DND-41 (cell line): ENCODE measurements around the gene CASQ1.

Experiments
- ATAC-seq: fragments of 200-7000 bp; cut with Tn5 transposase; 3 replicates; pipeline ENCODE4 v1.9.1; 2021; ENCODE audit warnings: low read depth; ENCODE audit not compliant: insufficient read depth
- DNase-seq: peaks from one replicate; pipeline ENCODE4 v3.0.0-alpha.2; 2020
- H2AFZ ChIP-seq: 2 replicates; pipeline ENCODE4 v1.6.0; 2012; ENCODE audit warnings: low read depth, low read length
- H3K27ac ChIP-seq: 2 replicates; pipeline ENCODE4 v1.5.1; 2012; ENCODE audit warnings: low read length, inconsistent platforms
- H3K27me3 ChIP-seq: fragments of 200-600 bp; sonication (generic); 2 replicates; pipeline ENCODE4 v1.6.0; 2012; ENCODE audit warnings: low read length, mild to moderate bottlenecking, inconsistent platforms; ENCODE audit not compliant: insufficient read depth, poor library complexity
- H3K36me3 ChIP-seq: 2 replicates; pipeline ENCODE4 v1.5.1; 2012; ENCODE audit warnings: low read length, inconsistent platforms; ENCODE audit not compliant: insufficient read depth
- H3K4me1 ChIP-seq: 2 replicates; pipeline ENCODE4 v1.5.1; 2012; ENCODE audit warnings: mild to moderate bottlenecking, low read length; ENCODE audit not compliant: insufficient read depth
- H3K4me2 ChIP-seq: 2 replicates; pipeline ENCODE4 v1.6.0; 2012; ENCODE audit warnings: mild to moderate bottlenecking, moderate library complexity, low read length, inconsistent platforms; ENCODE audit not compliant: insufficient read depth
- H3K4me3 ChIP-seq, 2 experiments: fragments of 200-600 bp in 1 of 2; shearing (Covaris generic) in 1 of 2; 2 replicates each; pipeline ENCODE4 v1.5.1; 2012 to 2016; ENCODE audit warnings: inconsistent platforms in 2 of 2, low read length in 2 of 2, mild to moderate bottlenecking in 2 of 2, low read depth in 1 of 2, moderate library complexity in 1 of 2
- H3K79me2 ChIP-seq: 2 replicates; pipeline ENCODE4 v1.6.0; 2012; ENCODE audit warnings: low read length, inconsistent platforms; ENCODE audit not compliant: insufficient read depth
- H3K9ac ChIP-seq: 2 replicates; pipeline ENCODE4 v1.6.0; 2012; ENCODE audit warnings: low read depth, mild to moderate bottlenecking, inconsistent platforms, low read length, moderate library complexity
- H3K9me3 ChIP-seq: 2 replicates; pipeline ENCODE4 v1.5.1; 2012; ENCODE audit warnings: low read length, moderate library complexity, mild to moderate bottlenecking, inconsistent platforms; ENCODE audit not compliant: insufficient read depth, severe bottlenecking
- H4K20me1 ChIP-seq: 2 replicates; pipeline ENCODE4 v1.6.0; 2012; ENCODE audit warnings: low read length; ENCODE audit not compliant: insufficient read depth
- CTCF ChIP-seq: IDR thresholded peaks from 2 replicates; pipeline ENCODE4 v1.5.1; 2012; ENCODE audit warnings: borderline replicate concordance, low read length, moderate library complexity, mild to moderate bottlenecking; ENCODE audit not compliant: poor library complexity, severe bottlenecking; ENCODE audit errors: extremely low read depth
- EZH2 ChIP-seq: IDR thresholded peaks from 3 replicates; pipeline ENCODE4 v1.6.1; 2012; ENCODE audit warnings: borderline replicate concordance, low read depth, mild to moderate bottlenecking, moderate library complexity, low read length, inconsistent platforms; ENCODE audit not compliant: severe bottlenecking

The CASQ1 gene

GRCh38 chr1:160188341-160188740 is 2.0 kb upstream of the CASQ1 start:
- ATAC-seq = no peak

GRCh38 chr1:160191756-160192155 is 1.4 kb downstream of the CASQ1 start:
- no peak overlapping the region for H3K27ac ChIP-seq
- H3K36me3 ChIP-seq = no peaks in the 10 kb centered on the region
- H4K20me1 ChIP-seq = no peaks in the 10 kb centered on the region
- H3K4me3 ChIP-seq = no peak overlapping the region
- H3K79me2 ChIP-seq = no peaks in the 10 kb centered on the region
- no peaks in the 10 kb centered on the region for H3K9me3 ChIP-seq
- no peak overlapping the region for H2AFZ ChIP-seq
- no peak overlapping the region for H3K4me2 ChIP-seq
- no peak for TF ChIP-seq EZH2
- no peak for TF ChIP-seq CTCF
- no peaks in the 10 kb centered on the region for H3K4me1 ChIP-seq
- ATAC-seq (no peak), DNase-seq (no peak)
- H3K27me3 ChIP-seq = peaks cover 6% of the 10 kb centered on the region
- H3K9ac ChIP-seq = no peak overlapping the region

More at GRCh38 chr1:160188341-160188740, 2.0 kb upstream of the CASQ1 start:
- DNase-seq = no peak
- Histone ChIP-seq H3K36me3 (no peaks in the 10 kb centered on the region), H3K79me2 (no peaks in the 10 kb centered on the region), H4K20me1 (no peaks in the 10 kb centered on the region), H3K4me1 (no peaks in the 10 kb centered on the region), H3K27ac (no peak overlapping the region), H3K27me3 (peaks cover 5% of the 10 kb centered on the region), H3K4me2 (no peak overlapping the region), H2AFZ (0 out of 2 replicates have a peak overlapping the region, but pooled peaks have one; percentile 5), H3K4me3 (no peak overlapping the region), H3K9me3 (no peaks in the 10 kb centered on the region), H3K9ac (no peak overlapping the region)
- TF ChIP-seq EZH2 = no peak
- TF ChIP-seq CTCF = no peak

GRCh38 chr1:160192234-160192633 is 1.9 kb downstream of the CASQ1 start:
- Histone ChIP-seq H3K9me3 (no peaks in the 10 kb centered on the region), H3K4me2 (no peak overlapping the region), H3K79me2 (no peaks in the 10 kb centered on the region), H3K27me3 (peaks cover 4% of the 10 kb centered on the region), H3K36me3 (no peaks in the 10 kb centered on the region), H4K20me1 (no peaks in the 10 kb centered on the region), H3K4me1 (no peaks in the 10 kb centered on the region), H3K9ac (no peak overlapping the region), H3K27ac (no peak overlapping the region), H2AFZ (no peak overlapping the region), H3K4me3 (no peak overlapping the region)
- ATAC-seq (no peak), DNase-seq (no peak)
- TF ChIP-seq CTCF (no peak), EZH2 (no peak)
